Measurements from ENCODE around the gene MICB.

DNA sequence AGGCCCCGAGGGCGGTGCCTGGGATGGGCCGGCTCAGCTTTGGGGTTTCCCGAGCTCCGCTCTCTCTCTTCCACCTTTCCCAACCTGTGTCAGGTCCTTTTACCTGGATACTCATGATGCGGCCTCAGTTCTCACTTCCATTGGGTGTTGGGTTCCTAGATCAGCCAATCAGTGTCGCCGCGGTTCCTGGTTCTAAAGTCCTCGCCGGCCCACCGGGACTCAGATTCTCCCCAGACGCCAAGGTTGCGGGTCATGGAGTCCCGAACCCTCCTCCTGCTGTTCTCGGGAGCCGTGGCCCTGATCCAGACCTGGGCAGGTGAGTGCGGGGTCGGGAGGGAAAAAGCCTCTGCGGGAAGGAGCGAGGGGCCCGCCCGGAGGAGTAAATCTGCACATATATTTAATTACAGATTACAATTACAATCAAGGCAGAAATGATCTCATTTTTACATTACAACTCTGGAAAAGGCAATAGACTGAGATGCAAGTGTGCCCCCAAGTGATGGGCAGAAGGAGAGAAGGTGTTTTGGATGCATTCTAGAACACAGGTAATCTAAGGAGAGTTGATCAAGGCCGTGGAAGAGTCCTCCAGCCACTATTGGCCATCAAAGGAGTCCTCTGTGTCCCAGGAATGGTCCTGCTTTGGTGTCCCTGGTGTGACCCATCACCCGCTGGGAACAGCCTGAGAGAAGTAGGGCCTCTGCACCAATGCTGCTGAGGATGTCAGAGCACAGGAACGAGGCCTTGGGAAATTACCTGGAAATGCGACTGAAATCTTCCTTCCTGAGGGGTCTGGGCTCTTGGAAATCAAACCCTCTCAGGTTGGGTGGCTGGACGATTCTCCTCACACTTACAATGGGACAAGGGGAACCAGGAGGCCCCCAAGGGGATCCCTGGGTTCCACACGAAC lies 34.7 kb upstream of the MICB start:
- TF ChIP-seq, protein P1, sequence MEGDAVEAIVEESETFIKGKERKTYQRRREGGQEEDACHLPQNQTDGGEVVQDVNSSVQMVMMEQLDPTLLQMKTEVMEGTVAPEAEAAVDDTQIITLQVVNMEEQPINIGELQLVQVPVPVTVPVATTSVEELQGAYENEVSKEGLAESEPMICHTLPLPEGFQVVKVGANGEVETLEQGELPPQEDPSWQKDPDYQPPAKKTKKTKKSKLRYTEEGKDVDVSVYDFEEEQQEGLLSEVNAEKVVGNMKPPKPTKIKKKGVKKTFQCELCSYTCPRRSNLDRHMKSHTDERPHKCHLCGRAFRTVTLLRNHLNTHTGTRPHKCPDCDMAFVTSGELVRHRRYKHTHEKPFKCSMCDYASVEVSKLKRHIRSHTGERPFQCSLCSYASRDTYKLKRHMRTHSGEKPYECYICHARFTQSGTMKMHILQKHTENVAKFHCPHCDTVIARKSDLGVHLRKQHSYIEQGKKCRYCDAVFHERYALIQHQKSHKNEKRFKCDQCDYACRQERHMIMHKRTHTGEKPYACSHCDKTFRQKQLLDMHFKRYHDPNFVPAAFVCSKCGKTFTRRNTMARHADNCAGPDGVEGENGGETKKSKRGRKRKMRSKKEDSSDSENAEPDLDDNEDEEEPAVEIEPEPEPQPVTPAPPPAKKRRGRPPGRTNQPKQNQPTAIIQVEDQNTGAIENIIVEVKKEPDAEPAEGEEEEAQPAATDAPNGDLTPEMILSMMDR (IDR thresholded peaks at IDR 0.05): no peak
- TF ChIP-seq POLR2AphosphoS5 (IDR thresholded peaks at IDR 0.05): peak; percentile 46 to 69 (median 64)

Measured in breast epithelium (tissue), 3 donors.